ENCODE measurements around the gene FADS2. TPM values are rescaled to one million over a fixed set of nuclear protein-coding genes. Genes with fewer than 3 reads are reported as not detected.

FADS2 gene
- total RNA-seq, 1 experiment from 2014 or later, result 17.1 TPM

DNA sequence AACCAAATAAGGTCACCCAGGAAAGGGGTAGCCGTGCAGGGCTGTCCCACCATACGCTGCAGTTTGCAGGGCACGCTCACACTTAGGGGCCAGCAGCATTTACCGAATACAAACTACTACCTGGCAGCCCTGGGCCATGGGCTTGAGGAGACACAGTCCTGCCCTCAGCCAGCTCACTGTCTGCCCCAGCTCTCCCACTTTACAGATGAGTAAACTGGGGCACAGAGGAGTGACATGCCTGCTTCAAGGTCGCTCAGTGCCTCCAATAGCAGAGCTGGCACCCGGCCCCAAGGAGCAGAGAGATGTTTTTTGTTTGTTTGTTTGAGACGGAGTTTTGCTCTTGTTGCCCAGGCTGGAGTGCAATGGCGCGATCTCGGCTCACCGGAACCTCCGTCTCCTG, 60.5 kb downstream of the FADS2 start (continued):
- TF ChIP-seq, protein P1, sequence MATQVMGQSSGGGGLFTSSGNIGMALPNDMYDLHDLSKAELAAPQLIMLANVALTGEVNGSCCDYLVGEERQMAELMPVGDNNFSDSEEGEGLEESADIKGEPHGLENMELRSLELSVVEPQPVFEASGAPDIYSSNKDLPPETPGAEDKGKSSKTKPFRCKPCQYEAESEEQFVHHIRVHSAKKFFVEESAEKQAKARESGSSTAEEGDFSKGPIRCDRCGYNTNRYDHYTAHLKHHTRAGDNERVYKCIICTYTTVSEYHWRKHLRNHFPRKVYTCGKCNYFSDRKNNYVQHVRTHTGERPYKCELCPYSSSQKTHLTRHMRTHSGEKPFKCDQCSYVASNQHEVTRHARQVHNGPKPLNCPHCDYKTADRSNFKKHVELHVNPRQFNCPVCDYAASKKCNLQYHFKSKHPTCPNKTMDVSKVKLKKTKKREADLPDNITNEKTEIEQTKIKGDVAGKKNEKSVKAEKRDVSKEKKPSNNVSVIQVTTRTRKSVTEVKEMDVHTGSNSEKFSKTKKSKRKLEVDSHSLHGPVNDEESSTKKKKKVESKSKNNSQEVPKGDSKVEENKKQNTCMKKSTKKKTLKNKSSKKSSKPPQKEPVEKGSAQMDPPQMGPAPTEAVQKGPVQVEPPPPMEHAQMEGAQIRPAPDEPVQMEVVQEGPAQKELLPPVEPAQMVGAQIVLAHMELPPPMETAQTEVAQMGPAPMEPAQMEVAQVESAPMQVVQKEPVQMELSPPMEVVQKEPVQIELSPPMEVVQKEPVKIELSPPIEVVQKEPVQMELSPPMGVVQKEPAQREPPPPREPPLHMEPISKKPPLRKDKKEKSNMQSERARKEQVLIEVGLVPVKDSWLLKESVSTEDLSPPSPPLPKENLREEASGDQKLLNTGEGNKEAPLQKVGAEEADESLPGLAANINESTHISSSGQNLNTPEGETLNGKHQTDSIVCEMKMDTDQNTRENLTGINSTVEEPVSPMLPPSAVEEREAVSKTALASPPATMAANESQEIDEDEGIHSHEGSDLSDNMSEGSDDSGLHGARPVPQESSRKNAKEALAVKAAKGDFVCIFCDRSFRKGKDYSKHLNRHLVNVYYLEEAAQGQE (IDR thresholded peaks at IDR 0.05; ENCODE audit: low read depth), result no peak
- TF ChIP-seq, protein P2, sequence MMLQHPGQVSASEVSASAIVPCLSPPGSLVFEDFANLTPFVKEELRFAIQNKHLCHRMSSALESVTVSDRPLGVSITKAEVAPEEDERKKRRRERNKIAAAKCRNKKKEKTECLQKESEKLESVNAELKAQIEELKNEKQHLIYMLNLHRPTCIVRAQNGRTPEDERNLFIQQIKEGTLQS (IDR thresholded peaks at IDR 0.05), result no peak
- TF ChIP-seq ZNF274 (IDR thresholded peaks at IDR 0.05; ENCODE audit: low read depth, low read length) (no peak), RAD21 (IDR thresholded peaks at IDR 0.05; ENCODE audit: low read depth) (no peak)
- TF ChIP-seq, protein P3, sequence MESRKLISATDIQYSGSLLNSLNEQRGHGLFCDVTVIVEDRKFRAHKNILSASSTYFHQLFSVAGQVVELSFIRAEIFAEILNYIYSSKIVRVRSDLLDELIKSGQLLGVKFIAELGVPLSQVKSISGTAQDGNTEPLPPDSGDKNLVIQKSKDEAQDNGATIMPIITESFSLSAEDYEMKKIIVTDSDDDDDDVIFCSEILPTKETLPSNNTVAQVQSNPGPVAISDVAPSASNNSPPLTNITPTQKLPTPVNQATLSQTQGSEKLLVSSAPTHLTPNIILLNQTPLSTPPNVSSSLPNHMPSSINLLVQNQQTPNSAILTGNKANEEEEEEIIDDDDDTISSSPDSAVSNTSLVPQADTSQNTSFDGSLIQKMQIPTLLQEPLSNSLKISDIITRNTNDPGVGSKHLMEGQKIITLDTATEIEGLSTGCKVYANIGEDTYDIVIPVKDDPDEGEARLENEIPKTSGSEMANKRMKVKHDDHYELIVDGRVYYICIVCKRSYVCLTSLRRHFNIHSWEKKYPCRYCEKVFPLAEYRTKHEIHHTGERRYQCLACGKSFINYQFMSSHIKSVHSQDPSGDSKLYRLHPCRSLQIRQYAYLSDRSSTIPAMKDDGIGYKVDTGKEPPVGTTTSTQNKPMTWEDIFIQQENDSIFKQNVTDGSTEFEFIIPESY (IDR thresholded peaks at IDR 0.05; ENCODE audit: extremely low read depth, insufficient replicate concordance, low read length), result no peak

DNA sequence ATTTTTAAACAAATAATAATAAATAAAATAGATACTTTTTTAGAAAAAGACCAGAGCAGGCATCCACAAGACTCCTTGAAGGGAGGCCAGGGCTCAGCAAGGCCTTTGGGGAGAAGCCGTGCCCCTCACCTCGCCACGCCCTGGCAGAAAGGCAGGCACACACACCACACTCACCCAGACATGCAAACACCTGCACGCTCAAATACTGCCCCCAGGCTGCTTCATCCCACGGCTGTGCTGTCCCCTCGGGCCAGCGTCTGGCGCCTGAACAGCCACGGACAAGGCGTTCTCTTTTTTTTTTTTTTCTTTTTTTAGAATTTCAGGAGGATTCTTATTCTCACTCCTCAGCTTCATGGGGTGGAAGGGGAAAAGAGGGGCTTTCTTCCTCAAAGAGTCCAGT, 61.7 kb downstream of the FADS2 start:
- ChIA-PET RAD21 (ENCODE audit: low non-redundant PET in 1 of 2, low total read pairs in 2 of 2, uncharacterized antibody in 2 of 2, unreplicated experiment in 2 of 2) (interaction anchor here in 1 of 2 experiments (0.7 kb wide), 1 partner anchor 15 kb away, joined by 4 read pairs; no protein-coding TSS in a partner anchor), CTCF (interaction anchor here (1.0 to 1.4 kb wide), 3 partner anchors 9 to 219 kb away, joined by 3 to 8 read pairs (median 4); no protein-coding TSS in a partner anchor), POLR2A (interaction anchor here (0.7 kb wide), 1 partner anchor 75 kb away, joined by 3 read pairs; no protein-coding TSS in a partner anchor)
- Histone ChIP-seq H3K4me3 (replicated peaks in 1 of 2; ENCODE audit: low read depth in 1 of 2, low read length in 2 of 2) (peak overlapping the region in 1 of 2 experiments; percentile 73; a peak in 2 of 4 replicates), H3K79me2 (ENCODE audit: insufficient read depth, low read length) (no peaks in the 10 kb centered on the region; the same call in 1 of the 2 replicates), H4K20me1 (ENCODE audit: insufficient read depth) (no peaks in the 10 kb centered on the region), H3K27me3 (ENCODE audit: insufficient read depth, low read length) (no peaks in the 10 kb centered on the region), H3K9me2 (ENCODE audit: insufficient read depth) (no peaks in the 10 kb centered on the region), H3K9me3 (ENCODE audit: control insufficient read depth in 1 of 2, insufficient read depth in 1 of 2, low read depth in 1 of 2, low read length in 2 of 2) (peaks cover 0 to 6% of the 10 kb centered on the region in 2 experiments; a peak in 1 of 4 replicates), H2AFZ (ENCODE audit: low read depth, low read length, poor library complexity, severe bottlenecking) (no peak overlapping the region), H3K4me1 (ENCODE audit: control insufficient read depth in 1 of 2, insufficient read depth in 2 of 2, low read length in 2 of 2) (peaks cover 21 to 32% of the 10 kb centered on the region in 2 experiments), H3K27ac (ENCODE audit: low read depth, low read length) (peak overlapping the region; percentile 87; the same call in 1 of the 2 replicates), H3K9ac (ENCODE audit: low read length) (no peak overlapping the region), H3K4me2 (ENCODE audit: low read length) (peak overlapping the region; percentile 91), H3K36me3 (ENCODE audit: control insufficient read depth in 1 of 2, insufficient read depth in 2 of 2, low read length in 2 of 2) (peaks cover 0 to 3% of the 10 kb centered on the region in 2 experiments; a peak in 1 of 4 replicates)
- intact Hi-C loops (cut with micrococcal nuclease), result no loop called here
- no peak for ATAC-seq
- no TSS peak for BruUV-seq (replicated peaks)
- DNase-seq (ENCODE audit: low read depth, low spot score), result no peak
- TF ChIP-seq, protein P4, sequence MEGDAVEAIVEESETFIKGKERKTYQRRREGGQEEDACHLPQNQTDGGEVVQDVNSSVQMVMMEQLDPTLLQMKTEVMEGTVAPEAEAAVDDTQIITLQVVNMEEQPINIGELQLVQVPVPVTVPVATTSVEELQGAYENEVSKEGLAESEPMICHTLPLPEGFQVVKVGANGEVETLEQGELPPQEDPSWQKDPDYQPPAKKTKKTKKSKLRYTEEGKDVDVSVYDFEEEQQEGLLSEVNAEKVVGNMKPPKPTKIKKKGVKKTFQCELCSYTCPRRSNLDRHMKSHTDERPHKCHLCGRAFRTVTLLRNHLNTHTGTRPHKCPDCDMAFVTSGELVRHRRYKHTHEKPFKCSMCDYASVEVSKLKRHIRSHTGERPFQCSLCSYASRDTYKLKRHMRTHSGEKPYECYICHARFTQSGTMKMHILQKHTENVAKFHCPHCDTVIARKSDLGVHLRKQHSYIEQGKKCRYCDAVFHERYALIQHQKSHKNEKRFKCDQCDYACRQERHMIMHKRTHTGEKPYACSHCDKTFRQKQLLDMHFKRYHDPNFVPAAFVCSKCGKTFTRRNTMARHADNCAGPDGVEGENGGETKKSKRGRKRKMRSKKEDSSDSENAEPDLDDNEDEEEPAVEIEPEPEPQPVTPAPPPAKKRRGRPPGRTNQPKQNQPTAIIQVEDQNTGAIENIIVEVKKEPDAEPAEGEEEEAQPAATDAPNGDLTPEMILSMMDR (IDR thresholded peaks at IDR 0.05 in 2 of 3, conservative IDR thresholded peaks at IDR 0.05 in 1 of 3; ENCODE audit: borderline replicate concordance in 1 of 3, insufficient read depth in 1 of 3, low read depth in 2 of 3, low read length in 2 of 3), result no peak
- TF ChIP-seq SP1 (IDR thresholded peaks at IDR 0.05; ENCODE audit: low read depth), result no peak
- no peak for TF ChIP-seq CBX3 (IDR thresholded peaks at IDR 0.05; ENCODE audit: low read depth)
- no peak for TF ChIP-seq EZH2 (IDR thresholded peaks at IDR 0.05)
- TF ChIP-seq SRF (IDR thresholded peaks at IDR 0.05; ENCODE audit: low read depth), result no peak
- TF ChIP-seq, protein P1 (IDR thresholded peaks at IDR 0.05; ENCODE audit: low read depth), result no peak
- TF ChIP-seq YY1 (IDR thresholded peaks at IDR 0.05; ENCODE audit: extremely low read depth, insufficient replicate concordance, low read depth, low read length), result no peak
- TF ChIP-seq RAD21 (IDR thresholded peaks at IDR 0.05; ENCODE audit: low read depth), result no peak

Measured in HCT116 (cell line).